ENCODE results near the gene HSPA1A. TPM values are rescaled to one million over a fixed set of nuclear protein-coding genes. Genes with fewer than 3 reads are reported as not detected.
"Not testable (repeated sequence)": the region's sequence is repeated elsewhere in the genome, so short reads cannot be mapped to it uniquely, and the experiment has no call there.

Gene HSPA1A
- polyA plus RNA-seq, 3 donors = 32.5 to 514 (median 76.3) TPM

GRCh38 chr6:31851485-31851832 lies 36.1 kb downstream of the HSPA1A start:
- 26 to 91% (median 88%) methylated on average over 2 of the region's 2 CpGs for WGBS, 3 donors
- H3K27ac ChIP-seq (ENCODE audit: low read depth, low read length) = no peak overlapping the region

GRCh38 chr6:31851980-31852718 lies 36.8 kb downstream of the HSPA1A start:
- not testable (repeated sequence) for H3K27ac ChIP-seq (ENCODE audit: low read depth, low read length)
- 87 to 96% (median 88%) methylated on average over 33 to 35 of the region's 35 CpGs for WGBS, 3 donors

- not testable (repeated sequence) for H3K27ac ChIP-seq (ENCODE audit: low read depth, low read length)
- WGBS, 3 donors = 88 to 94% (median 92%) methylated on average over 8 of the region's 8 CpGs
These were observed 42.4 kb downstream of the HSPA1A start for GRCh38 chr6:31857774-31858173.

- H3K27ac ChIP-seq (ENCODE audit: low read depth, low read length) = no peak overlapping the region
- WGBS, 3 donors = 93 to 97% (median 94%) methylated on average over 8 of the region's 8 CpGs
These were observed 43.4 kb downstream of the HSPA1A start for GRCh38 chr6:31858707-31859106.

- no peak overlapping the region for H3K27ac ChIP-seq (ENCODE audit: low read depth, low read length)
- WGBS, 3 donors = 86 to 93% (median 90%) methylated on average over 11 of the region's 11 CpGs
These were observed 44.6 kb downstream of the HSPA1A start for GRCh38 chr6:31859923-31860322.

GRCh38 chr6:31860349-31860748 lies 45.0 kb downstream of the HSPA1A start:
- H3K27ac ChIP-seq (ENCODE audit: low read depth, low read length) = no peak overlapping the region
- 93 to 95% (median 94%) methylated on average over 13 of the region's 13 CpGs for WGBS, 3 donors

GRCh38 chr6:31861150-31861549 lies 45.8 kb downstream of the HSPA1A start:
- H3K27ac ChIP-seq (ENCODE audit: low read depth, low read length) = no peak overlapping the region
- 89 to 94% (median 93%) methylated on average over 7 of the region's 7 CpGs for WGBS, 3 donors

GRCh38 chr6:31861919-31862343 lies 46.6 kb downstream of the HSPA1A start:
- no peak overlapping the region for H3K27ac ChIP-seq (ENCODE audit: low read depth, low read length)
- WGBS, 3 donors = 30 to 42% (median 39%) methylated on average over 17 of the region's 17 CpGs

- WGBS, 3 donors = 0 to 1% (median 1%) methylated on average over 56 to 64 of the region's 64 CpGs
- peak within 1 kb of the TSS; percentile 17 for H3K27ac ChIP-seq (ENCODE audit: low read depth, low read length)
These were observed 47.2 kb downstream of the HSPA1A start, which contains the start of gene NEU1 for GRCh38 chr6:31862344-31863235. NEU1 (minus strand) TSS chr6:31862821; CDS start chr6:31862776, 45 bp downstream.

- H3K27ac ChIP-seq (ENCODE audit: low read depth, low read length) = not testable (repeated sequence)
- WGBS, 3 donors = 10 to 12% (median 11%) methylated on average over 16 of the region's 16 CpGs
These were observed 48.8 kb downstream of the HSPA1A start for GRCh38 chr6:31864123-31864562.

- no peak overlapping the region for H3K27ac ChIP-seq (ENCODE audit: low read depth, low read length)
- 84 to 87% (median 86%) methylated on average over 8 of the region's 8 CpGs for WGBS, 3 donors
These were observed 49.5 kb downstream of the HSPA1A start for GRCh38 chr6:31864818-31865204.

GRCh38 chr6:31865205-31866118 lies 50.1 kb downstream of the HSPA1A start:
- no peak overlapping the region for H3K27ac ChIP-seq (ENCODE audit: low read depth, low read length)
- WGBS, 3 donors = 80 to 84% (median 81%) methylated on average over 21 of the region's 21 CpGs

Other genes starting within 250 kb of the HSPA1A start
- under 1 TPM in 2 of 3 donors, not detected in 1; 0.08 to 0.21 TPM for gene LTA, start 243.3 kb upstream of the HSPA1A start, polyA plus RNA-seq
- 1 to 10 TPM in 1 of 3 donors, under 1 TPM in 2; 0.16 to 1.1 (median 0.56) TPM for gene TNF, start 240.0 kb upstream of the HSPA1A start, polyA plus RNA-seq
- gene LTB, start 233.1 kb upstream of the HSPA1A start, polyA plus RNA-seq = 1 to 10 TPM; 1.9 to 6.7 (median 5.3) TPM
- 10 to 100 TPM in 2 of 3 donors, 1 to 10 TPM in 1; 3.1 to 41.1 (median 32.1) TPM for gene LST1, start 229.3 kb upstream of the HSPA1A start, polyA plus RNA-seq
- gene NCR3, start 222.5 kb upstream of the HSPA1A start, polyA plus RNA-seq = under 1 TPM in 2 of 3 donors, not detected in 1; 0.14 to 0.39 TPM
- 100 to 1,000 TPM in 1 of 3 donors, 10 to 100 TPM in 1, 1 to 10 TPM in 1; 7.9 to 180 (median 63.1) TPM for gene AIF1, start 200.3 kb upstream of the HSPA1A start, polyA plus RNA-seq
- gene PRRC2A, start 194.8 kb upstream of the HSPA1A start, polyA plus RNA-seq = 100 to 1,000 TPM in 2 of 3 donors, 10 to 100 TPM in 1; 47.8 to 112 (median 110) TPM
- gene BAG6, start 162.9 kb upstream of the HSPA1A start, polyA plus RNA-seq = 100 to 1,000 TPM; 109 to 202 (median 189) TPM
- 1 to 10 TPM; 2.0 to 6.5 (median 3.6) TPM for gene APOM, start 159.6 kb upstream of the HSPA1A start, polyA plus RNA-seq
- gene C6orf47, start 154.8 kb upstream of the HSPA1A start, polyA plus RNA-seq = 10 to 100 TPM in 2 of 3 donors, 1 to 10 TPM in 1; 8.8 to 17.0 (median 14.1) TPM
- 10 to 100 TPM in 2 of 3 donors, 1 to 10 TPM in 1; 9.7 to 16.6 (median 14.0) TPM for gene GPANK1, start 150.5 kb upstream of the HSPA1A start, polyA plus RNA-seq
- gene CSNK2B, start 149.5 kb upstream of the HSPA1A start, polyA plus RNA-seq = 100 to 1,000 TPM; 103 to 186 (median 172) TPM
- 1 to 10 TPM; 4.2 to 9.8 (median 4.8) TPM for gene LY6G5B, start 145.6 kb upstream of the HSPA1A start, polyA plus RNA-seq
- gene LY6G5C, start 134.5 kb upstream of the HSPA1A start, polyA plus RNA-seq = 1 to 10 TPM; 1.2 to 3.5 (median 2.4) TPM
- gene ABHD16A, start 112.2 kb upstream of the HSPA1A start, polyA plus RNA-seq = 10 to 100 TPM; 28.5 to 39.8 (median 30.5) TPM
- under 1 TPM in 1 of 3 donors, not detected in 2; 0.45 TPM for gene LY6G6F, start 108.7 kb upstream of the HSPA1A start, polyA plus RNA-seq
- not detected for gene LY6G6D, start 100.2 kb upstream of the HSPA1A start, polyA plus RNA-seq
- gene LY6G6C, start 93.8 kb upstream of the HSPA1A start, polyA plus RNA-seq = under 1 TPM in 1 of 3 donors, not detected in 2; 0.16 TPM
- gene MPIG6B, start 92.2 kb upstream of the HSPA1A start, polyA plus RNA-seq = under 1 TPM in 2 of 3 donors, not detected in 1; 0.06 to 0.22 TPM
- 100 to 1,000 TPM in 2 of 3 donors, 10 to 100 TPM in 1; 21.9 to 213 (median 122) TPM for gene DDAH2, start 86.2 kb upstream of the HSPA1A start, polyA plus RNA-seq
- gene CLIC1, start 79.0 kb upstream of the HSPA1A start, polyA plus RNA-seq = 100 to 1,000 TPM; 140 to 335 (median 301) TPM
- 1 to 10 TPM; 2.4 to 4.4 (median 3.9) TPM for gene MSH5, start 75.5 kb upstream of the HSPA1A start, polyA plus RNA-seq
- gene SAPCD1, start 52.9 kb upstream of the HSPA1A start, polyA plus RNA-seq = 1 to 10 TPM in 1 of 3 donors, under 1 TPM in 1, not detected in 1; 0.51 to 1.4 TPM
- gene VWA7, start 38.2 kb upstream of the HSPA1A start, polyA plus RNA-seq = 1 to 10 TPM in 1 of 3 donors, under 1 TPM in 1, not detected in 1; 0.61 to 2.1 TPM
- 10 to 100 TPM; 24.2 to 38.6 (median 29.1) TPM for gene VARS1, start 19.8 kb upstream of the HSPA1A start, polyA plus RNA-seq
- 10 to 100 TPM; 29.7 to 55.0 (median 38.1) TPM for gene LSM2, start 8.6 kb upstream of the HSPA1A start, polyA plus RNA-seq
- 1 to 10 TPM in 1 of 3 donors, under 1 TPM in 2; 0.59 to 1.0 (median 0.80) TPM for gene HSPA1L, start 260 bp upstream of the HSPA1A start, polyA plus RNA-seq
- gene HSPA1B, start 12.2 kb downstream of the HSPA1A start, polyA plus RNA-seq = 100 to 1,000 TPM in 1 of 3 donors, 10 to 100 TPM in 2; 40.9 to 501 (median 47.1) TPM
- gene NEU1, start 47.3 kb downstream of the HSPA1A start, polyA plus RNA-seq = 10 to 100 TPM; 26.2 to 33.8 (median 31.5) TPM
- gene SLC44A4, start 63.5 kb downstream of the HSPA1A start, polyA plus RNA-seq = 1 to 10 TPM; 1.3 to 8.1 (median 6.2) TPM
- 10 to 100 TPM; 20.1 to 35.8 (median 23.0) TPM for gene EHMT2, start 82.2 kb downstream of the HSPA1A start, polyA plus RNA-seq
- 1 to 10 TPM; 1.7 to 5.2 (median 2.2) TPM for gene ZBTB12, start 86.5 kb downstream of the HSPA1A start, polyA plus RNA-seq
- 10 to 100 TPM in 2 of 3 donors, 1 to 10 TPM in 1; 1.6 to 20.4 (median 18.2) TPM for gene C2, start 112.2 kb downstream of the HSPA1A start, polyA plus RNA-seq
- gene CFB, start 130.6 kb downstream of the HSPA1A start, polyA plus RNA-seq = 100 to 1,000 TPM in 1 of 3 donors, 10 to 100 TPM in 2; 23.8 to 211 (median 49.8) TPM
- gene NELFE, start 143.4 kb downstream of the HSPA1A start, polyA plus RNA-seq = 10 to 100 TPM; 38.8 to 60.8 (median 53.2) TPM
- 10 to 100 TPM; 28.7 to 62.6 (median 59.6) TPM for gene SKIC2, start 143.6 kb downstream of the HSPA1A start, polyA plus RNA-seq
- gene DXO, start 156.6 kb downstream of the HSPA1A start, polyA plus RNA-seq = 10 to 100 TPM; 10.4 to 20.8 (median 15.8) TPM
- 100 to 1,000 TPM in 2 of 3 donors, 10 to 100 TPM in 1; 20.8 to 180 (median 112) TPM for gene C4A, start 166.5 kb downstream of the HSPA1A start, polyA plus RNA-seq
- 100 to 1,000 TPM in 1 of 3 donors, 10 to 100 TPM in 2; 22.4 to 207 (median 93.8) TPM for gene C4B, start 199.3 kb downstream of the HSPA1A start, polyA plus RNA-seq
- gene CYP21A2, start 222.9 kb downstream of the HSPA1A start, polyA plus RNA-seq = 1 to 10 TPM in 2 of 3 donors, under 1 TPM in 1; 0.71 to 2.1 (median 1.4) TPM